Naive thymus-derived CD8-positive, alpha-beta T cell (primary cell): ENCODE results near the gene CALM1. TPM values are rescaled to one million over a fixed set of nuclear protein-coding genes. Genes with fewer than 3 reads are reported as not detected.

Experiments
- polyA plus RNA-seq, 3 donors: library from polyadenylated mRNA; unstranded; fragments of 300-500 nt; fragmentation: Illumina TruSeq; gene quantifications; one replicate each; pipeline ENCODE4 v1.2.3, GENCODE V29; 2021
- total RNA-seq, 8 experiments: library from RNA in 2 of 8; stranded (reverse) in 2 of 8; gene quantifications; one replicate each; pipeline ENCODE4 v1.2.3 and lab custom pipeline; 2021 to 2026

CALM1 gene
- total and polyA plus RNA-seq, 5 experiments from 2014 or later = 735 to 2,853 (median 1,900) TPM

Other genes with a start within 250 kb of the CALM1 start
- gene PSMC1, start 140.5 kb upstream of the CALM1 start, total RNA-seq = 10 to 100 TPM; 57.9 to 60.0 TPM
- 100 to 1,000 TPM in 2 of 3 donors, 10 to 100 TPM in 1; 92.8 to 117 (median 109) TPM for gene PSMC1, start 140.5 kb upstream of the CALM1 start, polyA plus RNA-seq
- gene NRDE2, start 65.1 kb upstream of the CALM1 start, total RNA-seq = 10 to 100 TPM; 29.6 to 36.8 TPM
- gene NRDE2, start 65.1 kb upstream of the CALM1 start, polyA plus RNA-seq = 10 to 100 TPM in 1 of 3 donors, 1 to 10 TPM in 2; 5.5 to 10.2 (median 8.4) TPM